GM18505 (cell line): ENCODE measurements around the gene GRK3.

ENCODE experiments used
- ATAC-seq: cut with Tn5 transposase; IDR thresholded peaks from one replicate; pipeline ENCODE4 v1.9.1; 2021; ENCODE audit not compliant: unreplicated experiment
- POLR2A ChIP-seq: IDR thresholded peaks from 4 replicates; pipeline ENCODE4 v1.6.1; 2011; ENCODE audit warnings: borderline replicate concordance; ENCODE audit not compliant: insufficient read depth, insufficient read length; ENCODE audit errors: extremely low read depth

GRK3 gene

DNA sequence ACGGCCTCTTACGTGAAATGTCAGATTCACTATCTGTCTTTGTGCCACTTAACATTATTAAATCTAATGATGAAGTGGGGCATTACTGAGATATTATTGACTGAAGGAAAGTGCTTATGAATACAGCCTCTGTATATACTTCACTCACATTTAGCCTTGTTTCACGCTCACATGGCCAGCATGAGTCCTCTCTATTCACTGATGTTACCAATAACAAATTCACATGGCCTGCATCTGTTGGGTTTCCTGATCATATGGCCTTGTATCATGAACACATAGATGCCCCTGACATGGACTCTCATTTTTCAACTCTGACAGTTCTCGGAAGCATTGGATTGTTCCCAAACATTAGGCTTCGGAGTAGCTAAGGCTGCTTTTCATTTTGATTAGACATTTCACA lies 109.2 kb downstream of the GRK3 start:
- no peak for ATAC-seq
- TF ChIP-seq POLR2A, result no peak

DNA sequence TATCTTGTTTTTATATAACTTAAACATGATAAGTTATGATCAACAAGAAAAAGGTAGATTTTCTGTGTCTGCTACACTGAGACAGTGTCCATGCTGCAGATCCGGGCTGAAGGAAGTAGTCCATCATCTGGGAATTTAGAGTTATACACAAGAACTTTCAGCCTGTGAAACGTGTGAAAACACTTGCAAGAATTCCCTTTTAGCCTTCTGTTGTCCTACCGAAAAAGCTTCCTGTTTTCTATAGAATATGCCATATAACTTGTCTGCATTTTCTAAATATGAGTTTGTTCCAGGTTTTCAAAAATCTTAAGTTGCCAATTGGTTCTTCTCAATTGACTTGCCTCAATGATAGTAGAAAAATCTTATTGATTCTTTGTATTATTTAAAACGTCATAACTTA lies 113.2 kb downstream of the GRK3 start:
- TF ChIP-seq POLR2A, result no peak
- no peak for ATAC-seq

GRCh38 chr22:25680051-25680450 lies 115.6 kb downstream of the GRK3 start:
- no peak for TF ChIP-seq POLR2A
- ATAC-seq, result no peak

DNA sequence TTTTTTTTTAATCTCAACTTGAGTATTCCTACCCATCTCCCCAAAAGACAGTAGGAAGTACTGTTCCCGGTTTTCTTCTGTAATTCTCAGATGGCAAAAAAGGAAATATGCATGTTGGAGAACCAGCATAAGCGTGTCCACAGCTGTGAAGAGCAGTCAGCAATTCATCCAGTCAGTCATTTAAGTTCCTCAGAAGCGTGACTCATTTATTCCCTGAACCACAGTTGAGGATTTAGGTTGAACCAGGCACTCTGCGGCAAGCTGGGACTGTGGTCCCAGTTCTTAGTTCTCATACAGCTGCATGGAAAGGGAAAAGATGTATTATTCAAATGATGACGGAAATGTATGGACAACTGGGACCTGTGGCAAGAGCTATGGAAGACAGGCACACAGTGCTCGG lies 116.5 kb downstream of the GRK3 start:
- no peak for ATAC-seq
- no peak for TF ChIP-seq POLR2A

- no peak for TF ChIP-seq POLR2A
- ATAC-seq, result no peak
Observed at GRCh38 chr22:25682109-25682508, 117.6 kb downstream of the GRK3 start.

DNA sequence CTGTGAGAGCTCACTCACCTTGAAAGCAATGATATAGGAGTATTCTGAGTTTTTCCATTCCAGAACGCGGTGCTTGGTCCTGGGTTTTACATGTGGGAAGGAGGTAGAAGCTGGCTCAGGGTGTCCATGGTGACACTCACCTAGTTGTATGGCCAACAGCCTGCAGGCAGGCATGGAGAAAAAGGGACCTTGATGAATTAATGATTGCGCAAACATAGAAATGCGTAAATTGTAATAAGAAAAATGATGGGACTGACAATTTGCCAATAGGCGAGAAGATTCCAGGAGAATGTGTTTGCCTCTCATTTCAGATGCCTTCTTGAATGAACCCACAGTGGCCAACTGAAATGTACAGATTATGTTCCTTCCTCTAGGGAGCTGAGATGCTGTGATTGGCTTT lies 124.2 kb downstream of the GRK3 start:
- no peak for ATAC-seq
- no peak for TF ChIP-seq POLR2A

GRCh38 chr22:25689631-25690030 lies 125.2 kb downstream of the GRK3 start:
- ATAC-seq, result no peak
- no peak for TF ChIP-seq POLR2A

DNA sequence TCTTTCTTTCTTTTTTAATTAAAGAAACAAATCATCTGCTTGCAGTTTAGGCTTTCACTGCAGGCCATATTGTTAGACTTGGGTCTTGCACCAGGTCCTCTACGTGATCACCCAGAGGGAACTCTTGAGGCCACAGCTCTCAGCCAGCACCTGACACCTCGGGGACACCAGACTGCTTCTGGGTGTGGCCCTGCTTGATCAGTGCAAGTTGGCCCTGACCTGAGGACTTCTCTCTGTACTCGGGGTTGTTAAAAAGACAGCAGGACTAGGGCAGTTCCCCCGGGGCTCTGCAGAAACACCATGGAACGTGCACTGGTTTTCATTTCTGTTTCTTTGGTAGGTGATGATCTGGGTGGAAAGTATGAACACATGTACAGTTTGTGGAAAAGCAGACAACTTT lies 126.3 kb downstream of the GRK3 start:
- ATAC-seq, result no peak
- TF ChIP-seq POLR2A, result no peak

- ATAC-seq, result no peak
- no peak for TF ChIP-seq POLR2A
Observed at GRCh38 chr22:25692397-25693267, 128.2 kb downstream of the GRK3 start.

DNA sequence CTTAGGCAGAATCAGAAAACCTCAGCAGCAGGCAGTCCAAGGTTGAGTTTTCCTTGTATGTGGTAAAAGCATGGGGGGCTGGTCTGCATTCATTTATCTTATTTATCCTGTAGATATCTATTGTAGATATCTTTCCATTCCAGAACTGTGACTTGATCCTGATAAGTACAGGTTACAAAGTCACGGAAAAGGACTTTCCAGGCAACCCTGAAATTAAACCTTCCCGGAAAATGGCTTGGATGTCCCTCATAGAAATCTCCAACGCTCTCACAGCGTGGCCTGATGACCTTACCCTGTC lies 128.7 kb downstream of the GRK3 start:
- ATAC-seq, result no peak
- no peak for TF ChIP-seq POLR2A

DNA sequence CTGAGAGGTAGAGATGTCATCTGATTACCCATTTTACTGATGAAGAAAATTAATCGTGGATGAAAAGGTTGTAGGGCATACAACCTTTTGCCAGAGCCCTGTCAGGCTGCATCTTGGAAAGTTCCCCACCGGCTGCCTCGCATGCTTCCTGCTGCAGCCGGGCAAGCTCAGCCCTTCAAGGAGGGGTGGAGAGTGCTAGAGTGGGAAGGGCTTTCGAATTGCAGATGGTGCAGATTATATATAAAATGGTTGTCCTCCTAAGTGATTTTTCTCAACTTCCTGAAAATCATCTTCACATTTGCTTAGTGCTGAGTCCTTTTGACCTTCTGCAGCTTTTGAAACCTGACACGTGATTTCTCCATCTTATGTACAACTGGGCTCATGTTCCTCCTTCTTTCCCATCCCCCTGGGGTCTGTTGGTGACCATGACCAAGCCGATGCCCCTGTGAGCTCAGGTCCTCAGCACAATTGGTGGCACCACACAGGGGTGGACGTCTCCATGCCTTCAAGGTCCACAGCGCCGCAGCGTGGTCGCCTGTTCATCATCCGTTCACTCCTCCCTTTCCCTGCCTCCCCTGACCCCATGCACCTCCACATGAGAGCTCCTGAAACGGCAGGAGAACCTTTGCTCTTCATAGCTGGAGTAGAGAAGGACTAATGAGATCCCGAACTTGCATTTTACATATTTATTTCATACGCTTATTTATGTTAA lies 129.9 kb downstream of the GRK3 start:
- no peak for ATAC-seq
- no peak for TF ChIP-seq POLR2A

DNA sequence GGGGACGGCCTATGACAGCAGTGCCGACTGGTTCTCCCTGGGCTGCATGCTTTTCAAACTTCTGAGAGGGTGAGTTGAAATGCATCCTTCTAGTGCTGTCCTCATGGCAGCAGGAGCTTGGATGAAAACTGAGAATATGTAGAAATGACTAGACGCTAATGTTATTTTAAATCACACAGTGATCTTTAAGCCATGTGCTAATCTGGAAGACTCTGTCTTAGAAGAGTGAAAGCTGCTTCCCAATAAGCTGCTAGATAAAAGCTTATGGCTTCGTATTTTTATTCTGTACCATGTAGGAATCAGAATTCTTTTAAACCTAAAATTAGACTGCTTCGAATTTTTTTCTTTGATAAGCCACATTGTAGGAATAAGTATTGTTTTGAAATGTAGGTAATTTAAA lies 130.7 kb downstream of the GRK3 start:
- ATAC-seq, result no peak
- no peak for TF ChIP-seq POLR2A

DNA sequence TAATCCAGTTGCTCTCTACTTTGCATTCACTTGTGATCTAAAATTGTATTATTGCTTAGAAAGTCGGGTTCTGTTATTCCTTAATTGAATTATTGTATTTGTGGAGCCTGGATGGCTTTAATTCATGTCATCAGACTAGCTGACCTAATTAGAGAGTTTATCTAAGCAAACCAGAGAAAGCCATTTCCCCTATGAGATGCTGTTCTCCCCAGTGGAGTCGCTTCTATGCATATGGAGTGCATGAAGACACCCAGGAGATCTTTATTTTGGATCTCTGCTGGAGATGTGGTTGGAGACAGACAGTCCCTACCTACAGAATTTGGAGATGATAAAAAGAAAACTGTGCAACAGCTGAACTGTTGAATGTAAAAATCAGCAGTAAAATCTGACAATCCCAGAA lies 132.3 kb downstream of the GRK3 start:
- ATAC-seq, result no peak
- TF ChIP-seq POLR2A, result no peak

- no peak for TF ChIP-seq POLR2A
- no peak for ATAC-seq
Observed at GRCh38 chr22:25697181-25697664, 132.7 kb downstream of the GRK3 start.
